ENCODE data around the gene NCEH1. TPM values are rescaled to one million over a fixed set of nuclear protein-coding genes. Genes with fewer than 3 reads are reported as not detected.

NCEH1 gene
- polyA plus RNA-seq, 3 donors = 8.6 to 23.9 (median 20.7) TPM

DNA sequence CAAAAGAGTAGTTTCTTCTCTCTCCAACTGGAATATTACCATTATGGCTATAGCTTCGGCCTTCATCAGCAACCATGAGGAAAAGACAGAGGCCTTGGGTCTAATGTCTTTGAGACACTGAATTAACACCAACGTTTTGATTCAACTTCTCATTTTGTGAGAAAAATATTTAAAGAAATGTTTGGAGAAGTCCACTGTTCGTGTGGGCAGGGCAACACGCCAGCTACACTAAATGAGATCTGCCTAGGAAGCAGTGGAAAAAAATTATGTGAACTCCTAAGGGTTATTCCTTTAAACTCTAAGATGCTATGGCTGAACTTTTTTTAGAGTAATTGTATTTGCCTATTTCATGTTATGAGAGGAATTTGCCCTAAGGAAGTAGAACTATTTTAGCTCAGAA, 41.8 kb downstream of the NCEH1 start:
- Histone ChIP-seq H3K4me2 (replicated peaks; ENCODE audit: extremely low read depth, low read length, poor library complexity, severe bottlenecking) (no peak overlapping the region), H3K79me2 (ENCODE audit: insufficient read depth, low read length) (peaks cover 28% of the 10 kb centered on the region), H2AFZ (ENCODE audit: insufficient read depth, low read depth, low read length, poor library complexity, severe bottlenecking) (no peak overlapping the region), H3K4me1 (ENCODE audit: control insufficient read depth in 1 of 2, insufficient read depth in 2 of 2, low read length in 2 of 2) (peaks cover 16 to 21% of the 10 kb centered on the region in 2 donors), H3K27me3 (ENCODE audit: control insufficient read depth in 2 of 2, insufficient read depth in 2 of 2, low read length in 2 of 2) (no peaks in the 10 kb centered on the region), H3K27ac (ENCODE audit: low read depth in 1 of 2, low read length in 2 of 2) (no peak overlapping the region), H3K9me3 (replicated peaks in 1 of 2; ENCODE audit: control insufficient read depth in 1 of 2, insufficient read depth in 1 of 2, low read length in 2 of 2) (no peaks in the 10 kb centered on the region), H3K4me3 (replicated peaks in 1 of 3; ENCODE audit: low read depth in 2 of 3, low read length in 3 of 3) (no peak overlapping the region), H3K36me3 (replicated peaks in 1 of 2; ENCODE audit: control insufficient read depth in 1 of 2, insufficient read depth in 2 of 2, low read length in 2 of 2) (no peaks in the 10 kb centered on the region), H3K9ac (ENCODE audit: insufficient read depth, low read length, poor library complexity, severe bottlenecking) (no peak overlapping the region), H4K20me1 (ENCODE audit: insufficient read depth, low read length) (peaks cover 36% of the 10 kb centered on the region)
- TF ChIP-seq, protein P1, sequence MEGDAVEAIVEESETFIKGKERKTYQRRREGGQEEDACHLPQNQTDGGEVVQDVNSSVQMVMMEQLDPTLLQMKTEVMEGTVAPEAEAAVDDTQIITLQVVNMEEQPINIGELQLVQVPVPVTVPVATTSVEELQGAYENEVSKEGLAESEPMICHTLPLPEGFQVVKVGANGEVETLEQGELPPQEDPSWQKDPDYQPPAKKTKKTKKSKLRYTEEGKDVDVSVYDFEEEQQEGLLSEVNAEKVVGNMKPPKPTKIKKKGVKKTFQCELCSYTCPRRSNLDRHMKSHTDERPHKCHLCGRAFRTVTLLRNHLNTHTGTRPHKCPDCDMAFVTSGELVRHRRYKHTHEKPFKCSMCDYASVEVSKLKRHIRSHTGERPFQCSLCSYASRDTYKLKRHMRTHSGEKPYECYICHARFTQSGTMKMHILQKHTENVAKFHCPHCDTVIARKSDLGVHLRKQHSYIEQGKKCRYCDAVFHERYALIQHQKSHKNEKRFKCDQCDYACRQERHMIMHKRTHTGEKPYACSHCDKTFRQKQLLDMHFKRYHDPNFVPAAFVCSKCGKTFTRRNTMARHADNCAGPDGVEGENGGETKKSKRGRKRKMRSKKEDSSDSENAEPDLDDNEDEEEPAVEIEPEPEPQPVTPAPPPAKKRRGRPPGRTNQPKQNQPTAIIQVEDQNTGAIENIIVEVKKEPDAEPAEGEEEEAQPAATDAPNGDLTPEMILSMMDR (IDR thresholded peaks at IDR 0.05) = no peak
- peaks cover 9 to 10% of the 10 kb centered on the region in 2 donors for H3K36me3 Mint-ChIP-seq
- no peak for DNase-seq
- intact Hi-C loops (cut with micrococcal nuclease) = loop anchor here (5.0 kb wide), 1 partner anchor 337 kb away; no protein-coding TSS in a partner anchor
- no CpG with 5 or more reads among the region's 4 CpGs for WGBS (ENCODE audit: insufficient coverage)
- peaks cover 0 to 5% (median 0%) of the 10 kb centered on the region in 7 donors for H3K9me3 Mint-ChIP-seq
- H3K27me3 Mint-ChIP-seq (ENCODE audit: low read depth in 3 of 3) = no peaks in the 10 kb centered on the region
- peaks cover 22% of the 10 kb centered on the region for H3K4me1 Mint-ChIP-seq
- no peak overlapping the region for H3K4me3 Mint-ChIP-seq
- H3K27ac Mint-ChIP-seq = peak overlapping the region in 2 of 7 donors; percentile 30 to 35

DNA sequence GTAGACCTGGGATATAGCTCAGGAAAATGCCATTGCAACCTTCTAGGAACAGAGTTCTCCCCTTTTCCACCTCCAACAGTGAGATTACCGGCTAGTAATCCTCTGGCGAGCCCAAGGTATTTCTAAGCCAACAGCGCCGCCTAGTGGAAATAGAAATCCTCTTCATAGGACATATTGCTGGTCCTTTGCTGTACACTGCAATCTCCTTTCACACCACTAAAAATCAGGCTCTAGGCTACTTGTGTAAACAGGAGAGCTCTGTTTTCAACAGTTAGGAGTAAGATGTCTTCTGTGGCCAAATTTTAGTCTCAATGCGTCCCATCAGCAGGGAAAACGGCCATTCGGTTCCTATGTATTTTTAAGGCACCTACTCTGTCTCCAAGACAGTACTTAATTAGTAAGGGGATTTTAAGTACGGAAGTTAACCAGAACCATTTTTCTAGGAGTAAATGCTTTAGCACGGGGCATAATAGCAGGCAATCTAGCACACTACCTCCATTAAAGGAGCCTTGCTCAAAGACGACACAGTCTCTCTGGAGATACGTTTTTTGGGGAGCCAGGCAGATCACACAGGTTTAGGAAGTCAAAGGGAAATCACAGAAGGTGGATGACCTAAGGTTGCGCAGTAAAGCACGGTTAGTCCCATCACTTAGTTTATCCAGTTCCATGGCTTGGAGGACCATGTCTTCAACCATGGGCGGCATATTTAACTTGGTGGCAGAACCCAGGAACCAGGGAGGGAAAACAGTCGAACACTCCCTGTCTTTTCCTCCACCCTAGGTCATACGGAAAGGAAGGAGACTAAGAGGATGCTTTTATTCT, 43.8 kb downstream of the NCEH1 start:
- intact Hi-C loops (cut with micrococcal nuclease) = loop anchor here (5.0 kb wide), 1 partner anchor 335 kb away; no protein-coding TSS in a partner anchor
- Histone ChIP-seq H3K9me3 (replicated peaks in 1 of 2; ENCODE audit: control insufficient read depth in 1 of 2, insufficient read depth in 1 of 2, low read length in 2 of 2) (no peaks in the 10 kb centered on the region), H3K27ac (ENCODE audit: low read depth in 1 of 2, low read length in 2 of 2) (peak overlapping the region in 1 of 2 donors; percentile 26), H3K4me3 (replicated peaks in 1 of 3; ENCODE audit: low read depth in 2 of 3, low read length in 3 of 3) (peak overlapping the region in 1 of 3 experiments; percentile 40), H4K20me1 (ENCODE audit: insufficient read depth, low read length) (peaks cover 22% of the 10 kb centered on the region), H3K27me3 (ENCODE audit: control insufficient read depth in 2 of 2, insufficient read depth in 2 of 2, low read length in 2 of 2) (no peaks in the 10 kb centered on the region), H3K4me1 (ENCODE audit: control insufficient read depth in 1 of 2, insufficient read depth in 2 of 2, low read length in 2 of 2) (peaks cover 7 to 14% of the 10 kb centered on the region in 2 donors), H3K4me2 (replicated peaks; ENCODE audit: extremely low read depth, low read length, poor library complexity, severe bottlenecking) (peak overlapping the region; percentile 60), H3K9ac (ENCODE audit: insufficient read depth, low read length, poor library complexity, severe bottlenecking) (no peak overlapping the region), H3K79me2 (ENCODE audit: insufficient read depth, low read length) (peaks cover 9% of the 10 kb centered on the region), H2AFZ (ENCODE audit: insufficient read depth, low read depth, low read length, poor library complexity, severe bottlenecking) (peak overlapping the region; percentile 49), H3K36me3 (replicated peaks in 1 of 2; ENCODE audit: control insufficient read depth in 1 of 2, insufficient read depth in 2 of 2, low read length in 2 of 2) (no peaks in the 10 kb centered on the region)
- peak overlapping the region; percentile 42 to 78 for H3K4me3 Mint-ChIP-seq
- H3K36me3 Mint-ChIP-seq = peaks cover 9 to 10% of the 10 kb centered on the region in 2 donors
- TF ChIP-seq, protein P1 (IDR thresholded peaks at IDR 0.05) = peak; percentile 77
- no peaks in the 10 kb centered on the region for H3K27me3 Mint-ChIP-seq (ENCODE audit: low read depth in 3 of 3)
- DNase-seq = peak; percentile 71 to 85 (median 76)
- H3K4me1 Mint-ChIP-seq = peaks cover 15% of the 10 kb centered on the region
- H3K27ac Mint-ChIP-seq = peak overlapping the region in 3 of 7 donors; percentile 15 to 62 (median 60)
- WGBS (ENCODE audit: insufficient coverage) = 84% methylated on average over 5 of the region's 16 CpGs
- H3K9me3 Mint-ChIP-seq = peaks cover 0 to 5% (median 0%) of the 10 kb centered on the region in 7 donors

Measured in CD14-positive monocyte (primary cell).